Endothelial cell of hepatic sinusoid (primary cell): Measurements from ENCODE around the gene TLCD3A.
"Not testable (repeated sequence)": the region's sequence is repeated elsewhere in the genome, so short reads cannot be mapped to it uniquely, and the experiment has no call there.

ENCODE experiments used
- in situ Hi-C: cut with HindIII; loops from 2 replicates; pipeline ENCODE4 v1.10.0; 2017; ENCODE audit warnings: low sequenced_read_pairs

TLCD3A gene

GRCh38 chr17:781805-782731, 49.7 kb downstream of the TLCD3A start, which contains the start of the genes GLOD4 and MRM3:
Gene GLOD4 (minus strand): TSS chr17:782280. CDS start chr17:782255, 25 bp downstream.
Gene MRM3 (plus strand): TSS chr17:782353. CDS start chr17:782379, 26 bp downstream.
- in situ Hi-C loops = no loop called here

GRCh38 chr17:784143-784542, 51.7 kb downstream of the TLCD3A start:
- in situ Hi-C loops = no loop called here

- in situ Hi-C loops = not testable (repeated sequence)
Measured at GRCh38 chr17:785901-786300, 53.5 kb downstream of the TLCD3A start.

GRCh38 chr17:787641-788221, 55.3 kb downstream of the TLCD3A start:
- in situ Hi-C loops = no loop called here

GRCh38 chr17:788551-788950, 56.2 kb downstream of the TLCD3A start:
- in situ Hi-C loops = no loop called here

GRCh38 chr17:789160-789840, 56.9 kb downstream of the TLCD3A start:
- in situ Hi-C loops = no loop called here

GRCh38 chr17:789931-790873, 57.8 kb downstream of the TLCD3A start:
- in situ Hi-C loops = not testable (repeated sequence)

GRCh38 chr17:790874-791247, 58.5 kb downstream of the TLCD3A start:
- in situ Hi-C loops = not testable (repeated sequence)

GRCh38 chr17:791829-792228, 59.4 kb downstream of the TLCD3A start:
- in situ Hi-C loops = no loop called here

GRCh38 chr17:792277-792676, 59.9 kb downstream of the TLCD3A start:
- in situ Hi-C loops = no loop called here
